HG02759 (cell line): ENCODE measurements around the gene OR51E1.

Source experiments
- ATAC-seq: cut with Tn5 transposase; IDR thresholded peaks from one replicate; pipeline ENCODE4 v1.9.1; 2021; ENCODE audit warnings: mild to moderate bottlenecking, moderate library complexity; ENCODE audit not compliant: unreplicated experiment

OR51E1 gene

DNA sequence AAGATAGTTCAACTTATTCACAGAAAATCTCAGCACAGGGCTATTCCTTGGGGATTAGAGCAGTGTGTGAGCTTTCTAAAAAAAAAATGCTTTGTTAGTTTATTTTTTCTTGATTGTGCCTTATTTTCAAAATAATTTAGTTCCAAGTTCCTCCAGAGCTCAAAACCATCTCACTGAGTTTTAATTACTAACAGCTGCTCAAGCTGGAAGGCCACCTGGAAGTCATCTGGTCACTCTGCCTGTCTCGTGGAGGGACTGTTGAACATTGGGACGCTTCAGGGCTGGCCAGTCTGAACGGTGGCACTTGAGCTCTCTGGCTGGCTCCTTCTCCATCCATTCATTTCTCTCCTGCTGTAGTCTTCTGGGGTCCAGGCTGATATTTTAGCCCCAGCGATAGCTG lies 4.0 kb downstream of the OR51E1 start:
- no peak for ATAC-seq

DNA sequence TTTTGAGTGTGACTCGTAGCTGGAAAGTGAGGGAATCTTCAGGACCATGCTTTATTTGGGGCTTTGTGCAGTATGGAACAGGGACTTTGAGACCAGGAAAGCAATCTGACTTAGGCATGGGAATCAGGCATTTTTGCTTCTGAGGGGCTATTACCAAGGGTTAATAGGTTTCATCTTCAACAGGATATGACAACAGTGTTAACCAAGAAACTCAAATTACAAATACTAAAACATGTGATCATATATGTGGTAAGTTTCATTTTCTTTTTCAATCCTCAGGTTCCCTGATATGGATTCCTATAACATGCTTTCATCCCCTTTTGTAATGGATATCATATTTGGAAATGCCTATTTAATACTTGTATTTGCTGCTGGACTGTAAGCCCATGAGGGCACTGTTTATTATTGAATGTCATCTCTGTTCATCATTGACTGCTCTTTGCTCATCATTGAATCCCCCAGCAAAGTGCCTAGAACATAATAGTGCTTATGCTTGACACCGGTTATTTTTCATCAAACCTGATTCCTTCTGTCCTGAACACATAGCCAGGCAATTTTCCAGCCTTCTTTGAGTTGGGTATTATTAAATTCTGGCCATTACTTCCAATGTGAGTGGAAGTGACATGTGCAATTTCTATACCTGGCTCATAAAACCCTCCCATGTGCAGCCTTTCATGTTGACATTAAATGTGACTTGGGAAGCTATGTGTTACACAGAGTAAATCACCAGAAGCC lies 11.0 kb downstream of the OR51E1 start:
- ATAC-seq = no peak

DNA sequence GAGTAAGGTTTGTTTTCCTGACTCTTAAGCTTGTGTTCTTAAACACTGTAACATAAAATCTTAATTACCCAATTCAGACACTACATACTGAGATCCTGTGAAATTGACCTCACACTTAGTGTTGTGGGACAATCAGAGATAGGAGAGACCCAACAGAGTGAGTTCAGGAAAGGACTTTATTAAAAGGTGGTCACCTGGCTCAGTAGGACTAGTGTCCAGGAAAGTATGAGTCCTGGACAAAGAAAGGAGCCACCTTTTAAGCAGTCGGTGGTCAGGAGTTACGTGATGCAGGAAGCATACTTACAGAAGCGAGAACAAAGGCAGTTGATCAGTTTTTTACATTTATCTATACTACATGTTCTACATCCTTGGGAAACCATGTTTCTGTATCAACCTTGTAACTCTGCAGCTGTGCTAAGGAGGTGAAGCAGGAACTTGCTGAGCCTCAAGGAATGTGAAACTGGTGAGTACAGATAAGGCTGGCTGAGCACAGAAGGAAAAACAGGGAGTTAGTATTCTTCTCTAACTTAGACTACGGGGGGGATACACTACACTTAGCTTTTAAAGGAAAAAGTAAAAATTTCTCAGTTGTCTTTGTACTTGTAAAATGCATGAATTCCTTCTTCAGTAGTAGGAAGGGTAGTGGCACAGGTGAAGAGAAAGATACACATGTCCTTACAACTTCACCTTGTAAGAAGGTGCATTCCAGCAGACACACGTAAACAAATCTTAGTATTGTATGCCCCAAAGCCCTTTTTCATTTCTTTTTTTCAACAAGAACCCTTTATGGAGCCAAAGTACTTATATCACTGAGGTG lies 15.1 kb downstream of the OR51E1 start:
- ATAC-seq = no peak

DNA sequence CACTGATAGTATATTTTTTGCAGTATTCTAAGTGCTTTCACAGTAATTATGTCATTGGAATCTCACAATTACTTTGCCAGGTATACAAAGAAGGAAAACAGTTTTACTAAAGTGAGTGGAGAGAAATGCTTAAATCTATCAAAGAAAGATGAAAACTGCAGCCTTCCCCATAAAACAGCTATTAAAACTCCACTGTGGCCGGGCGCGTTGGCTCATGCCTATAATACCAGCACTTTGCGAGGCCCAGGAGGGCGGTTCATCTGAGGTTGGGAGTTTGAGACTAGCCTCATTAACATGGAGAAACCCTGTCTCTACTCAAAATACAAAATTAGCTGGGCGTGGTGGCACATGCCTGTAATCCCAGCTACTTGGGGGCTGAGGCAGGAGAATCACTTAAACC lies 19.1 kb downstream of the OR51E1 start:
- ATAC-seq = no peak

DNA sequence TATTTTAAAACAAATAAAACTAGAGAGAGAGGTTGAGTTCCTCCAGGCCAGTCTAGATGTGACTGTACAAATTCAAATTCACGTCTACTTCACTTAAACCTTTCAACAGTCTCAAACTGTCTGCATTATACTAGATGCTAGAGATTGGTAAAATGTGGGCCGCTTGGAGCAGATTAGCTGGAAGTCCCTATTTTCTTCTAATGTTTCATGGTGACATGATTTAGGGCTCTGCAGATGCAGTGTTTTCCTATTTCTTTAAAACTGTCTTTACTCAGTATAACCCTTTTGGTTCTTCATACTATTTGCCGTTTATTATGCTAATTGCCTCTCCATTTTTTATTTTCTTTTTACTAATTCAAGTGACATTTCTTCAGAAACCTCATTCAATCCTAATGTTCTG lies 20.4 kb downstream of the OR51E1 start:
- no peak for ATAC-seq

DNA sequence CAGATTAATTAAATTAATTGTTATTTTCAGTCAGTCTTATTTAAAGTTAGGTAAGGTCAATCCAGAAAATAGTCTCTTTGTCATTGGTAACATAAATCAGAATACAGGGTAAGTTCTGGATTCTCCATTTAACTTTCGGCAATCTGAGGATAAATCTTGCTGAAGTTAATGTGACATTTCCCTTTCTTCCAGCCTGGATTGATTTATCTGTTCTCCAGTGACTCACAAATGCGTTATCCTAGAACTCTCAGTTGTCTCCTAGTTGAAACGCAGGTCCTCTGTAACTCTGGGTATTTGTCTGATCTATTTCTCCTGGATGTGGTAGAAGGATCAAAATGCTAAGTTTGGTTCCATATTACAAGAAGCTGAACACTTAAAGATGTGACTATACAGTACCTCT lies 21.0 kb downstream of the OR51E1 start:
- no peak for ATAC-seq

DNA sequence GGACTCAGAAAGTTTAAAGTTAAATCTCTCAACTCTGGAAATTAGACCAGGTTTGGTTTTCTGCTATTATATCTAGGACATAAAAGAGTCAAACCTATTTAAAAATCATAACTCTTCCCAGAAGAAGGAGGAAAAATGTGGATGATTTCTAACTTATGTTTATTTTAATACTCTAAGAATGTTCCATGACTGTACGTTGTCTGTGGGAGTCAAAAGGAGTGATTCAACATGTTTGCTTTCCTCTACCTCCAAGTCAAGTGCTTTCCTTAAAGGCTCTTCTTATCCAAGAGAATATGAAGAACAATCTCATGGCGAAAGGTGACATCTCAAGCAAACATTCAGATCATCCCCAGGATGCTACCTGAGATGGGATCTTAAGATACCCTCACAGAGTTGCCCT lies 21.6 kb downstream of the OR51E1 start:
- no peak for ATAC-seq

DNA sequence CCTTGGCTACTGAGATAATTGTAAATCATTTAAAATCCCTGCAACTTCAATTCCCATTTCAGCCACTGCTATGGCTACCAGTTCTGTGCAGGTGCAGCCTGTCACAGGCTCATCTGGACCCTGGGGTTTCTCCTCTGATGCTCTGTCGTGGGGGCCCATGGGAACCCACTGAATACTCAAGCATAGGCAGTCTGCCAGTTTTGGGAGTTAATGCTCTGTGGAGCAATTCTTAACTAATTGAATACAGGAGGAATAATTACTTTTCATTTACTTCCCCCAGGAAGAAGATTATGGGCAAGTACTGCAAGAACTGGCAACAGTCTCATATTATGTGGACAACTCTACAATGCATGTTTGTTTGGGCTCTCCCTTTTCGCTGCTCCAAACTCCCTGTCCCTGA lies 28.0 kb downstream of the OR51E1 start:
- no peak for ATAC-seq

DNA sequence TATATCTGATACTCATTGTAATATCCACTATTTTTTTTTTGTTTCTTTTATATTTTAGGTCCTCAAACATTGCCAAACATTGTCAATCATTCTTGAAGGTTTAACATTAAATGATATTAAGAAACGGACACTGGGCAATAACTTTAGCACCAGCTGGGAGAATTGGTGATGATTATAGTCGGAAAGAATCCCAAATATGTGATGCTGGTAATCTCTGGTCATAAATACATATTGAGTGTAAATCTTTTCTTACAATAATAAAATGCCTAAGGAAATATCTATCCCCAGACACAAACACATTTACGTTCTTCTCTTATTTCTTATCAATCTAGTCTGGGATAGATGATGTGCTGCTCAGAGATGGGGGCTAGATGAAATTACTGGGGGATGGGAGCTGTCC lies 28.7 kb downstream of the OR51E1 start:
- no peak for ATAC-seq

DNA sequence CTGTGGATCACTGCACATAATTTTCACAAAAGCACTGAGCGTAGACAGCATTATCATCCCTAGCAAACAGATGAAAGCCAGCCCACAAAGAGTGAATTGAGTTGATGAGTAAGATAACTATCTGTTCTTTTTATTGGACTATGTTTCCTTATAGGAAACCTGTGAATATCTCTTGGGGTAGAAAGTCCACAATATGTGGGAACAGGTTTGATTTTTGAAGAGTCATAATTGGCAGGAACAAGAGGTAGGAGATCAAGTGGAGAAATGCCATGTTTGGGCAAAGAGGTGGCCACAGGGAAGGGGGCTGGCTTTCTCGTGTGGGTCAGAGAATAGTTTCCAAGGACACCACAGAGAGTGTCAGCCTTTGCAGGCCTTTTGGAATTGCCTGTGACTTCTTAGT lies 30.0 kb downstream of the OR51E1 start:
- ATAC-seq = no peak

DNA sequence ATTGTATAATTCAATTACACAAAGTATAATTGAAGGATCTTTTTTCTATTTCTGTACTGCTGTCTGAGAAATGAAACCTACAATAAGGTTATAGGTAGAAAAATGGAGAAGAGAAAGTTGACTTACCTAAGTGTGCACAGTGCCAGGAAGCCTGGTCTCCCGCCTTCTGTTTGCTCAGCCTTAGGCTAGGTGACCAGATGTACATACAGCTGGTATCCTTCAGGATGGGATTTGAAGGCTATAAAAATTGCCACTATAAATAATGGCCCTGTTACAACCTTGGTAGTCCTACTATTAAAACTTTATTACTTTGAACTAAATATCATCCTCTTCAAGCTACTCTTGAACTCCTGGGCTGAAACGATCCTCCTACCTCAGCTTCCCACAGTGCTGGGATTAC lies 34.2 kb downstream of the OR51E1 start:
- ATAC-seq = no peak

DNA sequence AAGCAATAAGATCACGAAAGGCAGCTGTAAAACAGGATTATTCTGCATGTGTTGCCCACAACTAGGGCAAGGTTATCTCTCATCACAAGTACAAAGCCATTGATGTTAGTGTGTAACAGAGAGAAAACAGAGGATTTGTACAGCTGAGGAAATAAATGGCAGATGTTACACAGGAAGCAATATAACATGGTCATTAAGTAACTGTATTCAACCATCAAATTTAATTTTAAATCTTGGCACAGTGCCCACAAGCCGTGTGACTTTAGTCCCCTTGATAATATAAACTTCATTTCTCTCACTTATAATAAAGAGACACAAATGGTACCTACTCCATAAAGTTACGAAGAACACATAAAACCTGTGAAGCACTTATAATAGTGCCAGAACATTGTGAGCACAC lies 36.6 kb downstream of the OR51E1 start:
- no peak for ATAC-seq

DNA sequence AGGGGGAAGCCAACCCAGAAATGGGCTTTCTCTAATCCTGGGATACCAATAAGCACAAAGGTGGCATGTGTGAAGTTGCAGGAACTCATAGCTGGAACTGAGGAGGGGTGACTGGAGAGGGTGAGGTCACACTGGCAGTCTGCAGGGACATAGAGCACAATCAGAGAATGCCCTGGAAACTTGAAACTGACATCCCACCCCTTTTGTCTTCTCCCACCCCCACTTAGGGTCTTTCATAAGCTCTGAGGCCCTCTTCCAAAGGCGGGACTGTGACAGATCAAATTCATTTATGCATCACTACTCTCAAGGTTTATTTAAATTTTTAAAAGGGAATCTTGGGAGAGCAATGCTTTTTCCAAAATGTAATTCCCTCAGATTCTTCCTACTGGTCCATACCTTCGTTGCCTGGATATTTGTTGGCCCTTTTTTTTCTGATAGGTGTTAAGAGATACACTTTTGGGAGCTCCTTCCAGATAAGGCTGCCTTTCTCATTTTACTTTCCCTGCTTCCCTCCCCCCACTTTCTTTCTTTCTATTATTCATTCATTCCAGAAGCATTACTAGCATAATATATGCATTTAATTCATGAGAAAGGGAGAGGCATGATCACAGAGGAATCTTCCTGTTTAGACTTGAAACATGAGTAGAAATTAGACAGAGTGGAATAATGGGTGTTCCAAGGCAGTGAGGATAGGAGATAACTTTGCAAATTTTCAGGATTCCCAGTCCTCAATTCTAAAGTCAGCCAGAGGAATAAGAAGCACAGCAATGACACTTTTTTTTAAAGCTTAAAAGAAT lies 39.0 kb downstream of the OR51E1 start:
- no peak for ATAC-seq

DNA sequence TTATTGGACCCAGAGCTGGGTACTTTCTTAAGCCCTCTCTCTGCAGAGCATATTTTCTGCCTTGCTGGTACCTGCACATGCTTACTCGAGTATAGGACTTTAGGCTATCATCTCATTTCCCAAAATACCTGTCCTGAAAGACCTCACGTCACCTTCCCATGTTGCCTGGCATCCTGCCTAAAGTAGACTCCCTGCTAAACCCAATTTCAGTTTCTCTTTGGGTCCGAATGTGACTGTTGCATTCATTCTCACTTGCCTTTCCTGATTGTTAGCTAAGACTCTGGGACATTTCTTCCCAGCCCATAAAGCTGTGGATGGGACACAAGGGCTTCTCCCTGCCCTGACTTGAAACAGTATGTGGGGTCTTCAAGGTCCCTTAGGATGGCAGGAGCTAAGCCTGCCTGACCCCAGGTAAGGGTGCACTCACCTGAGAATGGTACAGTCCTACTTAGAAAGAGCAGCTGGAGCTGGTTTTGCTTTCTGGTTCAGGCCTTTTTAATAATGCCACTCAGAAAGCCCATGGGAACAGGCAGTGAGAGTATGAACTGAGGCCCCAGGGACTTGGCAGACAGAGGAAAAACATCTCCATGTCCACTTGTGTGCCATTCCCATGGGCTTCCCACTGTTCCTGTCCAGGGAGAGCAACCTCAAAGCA lies 41.0 kb downstream of the OR51E1 start:
- no peak for ATAC-seq

DNA sequence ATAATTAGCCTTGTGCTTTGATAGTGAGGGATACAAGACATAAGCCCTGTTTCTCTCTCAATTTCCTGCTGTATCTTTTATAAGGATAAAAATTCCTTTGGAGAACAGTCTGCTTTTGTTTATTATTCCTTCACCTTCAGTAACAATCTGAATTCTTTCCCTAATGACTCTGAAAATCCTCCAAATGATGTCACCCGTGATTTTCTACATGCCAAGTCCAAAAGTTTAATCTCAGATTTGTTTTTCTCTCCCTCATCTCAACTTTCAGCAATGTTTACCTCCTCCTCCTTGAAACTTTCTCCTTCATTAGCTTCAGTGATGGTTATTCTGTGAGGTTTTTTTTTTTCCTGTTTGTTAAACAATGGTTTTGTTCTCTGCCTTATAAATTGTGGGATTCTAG lies 51.7 kb downstream of the OR51E1 start:
- ATAC-seq = no peak

DNA sequence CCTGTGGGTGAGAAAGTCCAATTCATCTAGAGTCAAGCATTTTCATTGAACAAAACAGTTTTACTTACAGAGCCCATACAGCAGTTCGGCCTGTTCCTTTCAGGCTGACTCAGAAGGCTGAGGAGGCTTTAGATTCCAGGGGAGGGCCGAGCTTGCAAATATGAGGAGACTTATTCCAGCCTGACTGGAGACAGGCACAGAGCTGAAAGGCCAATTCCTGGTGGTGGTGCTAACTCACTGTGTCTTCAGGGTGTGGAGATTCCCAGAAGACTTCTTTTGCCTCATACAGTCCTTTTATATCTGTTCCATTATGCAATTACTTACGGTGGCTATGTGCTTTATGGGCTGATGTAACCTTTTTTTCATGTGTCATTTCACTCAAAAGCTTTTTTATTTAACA lies 53.8 kb downstream of the OR51E1 start, which contains the start of gene OR51E2:
Gene OR51E2 (minus strand): TSS at position 269 of the 400 bp plus-strand sequence. CDS start 15,142 bp downstream, outside the sequence.
- ATAC-seq = no peak

DNA sequence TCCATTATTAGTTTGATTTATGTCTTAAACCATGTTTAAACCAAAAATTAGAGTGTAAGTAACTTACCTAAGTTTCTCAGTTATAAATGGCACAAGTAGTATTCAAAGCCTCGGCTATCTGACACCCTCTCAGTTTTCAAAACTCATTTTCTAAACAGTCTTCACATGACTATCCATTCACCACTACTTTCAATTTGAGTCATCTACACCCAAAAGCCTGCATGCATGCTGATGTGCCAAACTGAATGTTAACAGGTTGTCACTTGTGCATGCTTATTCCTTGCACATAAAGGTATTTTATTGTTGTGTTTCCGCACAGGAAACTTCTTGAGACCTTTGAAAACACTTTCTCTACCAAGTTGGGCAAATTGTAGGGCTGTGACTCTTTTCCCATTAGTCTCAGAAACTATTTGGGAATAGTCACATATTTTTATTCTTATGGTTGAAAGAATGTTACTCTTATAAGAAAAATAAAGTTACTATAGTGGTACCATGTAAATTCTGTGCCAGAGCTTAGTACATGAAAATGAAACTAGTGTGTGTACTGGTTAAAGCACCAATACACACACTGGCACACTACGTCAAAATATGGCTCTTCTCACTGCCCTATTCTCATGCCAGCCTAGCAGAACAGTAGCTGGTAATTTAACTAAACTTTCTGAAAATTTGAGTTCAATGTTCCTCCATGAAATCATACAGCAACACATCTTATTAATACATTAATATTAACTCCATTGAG lies 56.1 kb downstream of the OR51E1 start:
- peak; percentile 84 for ATAC-seq

DNA sequence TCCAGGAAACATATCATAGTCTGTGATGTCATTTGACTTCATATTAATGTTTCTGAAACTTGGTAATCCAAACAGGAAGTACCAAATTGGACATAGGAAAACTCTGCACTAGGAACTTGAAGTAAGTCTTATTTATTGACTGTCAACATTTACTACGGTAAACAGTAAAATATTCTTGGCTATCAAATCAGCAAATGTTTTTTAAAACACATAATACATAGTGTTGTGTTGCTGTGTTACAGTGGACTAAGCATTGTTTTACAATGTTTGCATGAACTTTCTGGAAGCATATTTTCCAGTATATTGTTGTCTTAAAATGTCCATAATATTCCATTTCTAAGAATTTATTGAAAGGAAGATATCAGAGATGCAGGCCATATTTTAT lies 56.6 kb downstream of the OR51E1 start:
- no peak for ATAC-seq

DNA sequence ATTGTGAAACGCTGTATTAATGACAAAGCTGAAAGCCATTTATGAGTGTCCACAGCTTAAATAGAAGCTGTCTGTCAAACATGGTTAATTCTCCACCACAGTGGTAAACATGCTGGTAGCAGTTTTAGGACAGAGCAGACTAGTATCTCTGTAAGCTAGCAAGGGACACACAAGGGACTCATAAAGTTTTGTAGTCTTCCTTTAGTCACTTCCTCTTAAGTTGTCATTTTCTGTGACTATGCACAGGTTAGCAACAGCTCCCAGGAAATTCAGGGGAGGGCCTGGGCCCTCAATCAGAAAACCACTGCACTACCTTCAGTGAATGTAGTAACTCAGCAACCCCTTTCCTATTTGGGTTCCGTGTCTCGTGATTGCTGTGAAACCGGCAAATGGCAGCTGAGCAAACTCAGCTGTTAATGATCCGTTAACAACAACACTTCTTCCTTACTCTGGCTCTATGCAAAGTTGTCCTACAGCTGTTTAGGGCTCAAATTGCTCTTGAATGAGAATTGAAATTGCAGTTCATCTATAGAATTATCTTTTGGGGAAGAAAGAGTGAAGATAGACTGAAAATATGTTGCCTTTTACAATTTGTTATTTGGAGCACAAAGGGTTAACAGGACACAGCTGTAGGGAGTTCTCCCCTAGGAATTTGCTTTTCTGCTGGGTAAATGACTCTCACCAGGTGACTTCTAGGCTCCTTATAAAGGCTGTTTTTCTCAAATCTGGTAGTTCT lies 60.4 kb downstream of the OR51E1 start, which contains the start of gene MMP26:
Gene MMP26 (plus strand): TSS at position 731 of the 736 bp plus-strand sequence.
- peak; percentile 59 for ATAC-seq
